Stimulated activated CD8-positive, alpha-beta memory T cell treated with anti-CD3 and anti-CD28 coated beads, Interleukin-4, amount 100 ng/mL, for 4 hours (primary cell): ENCODE data around the gene ANKRD36C.
"Not testable (repeated sequence)": the region's sequence is repeated elsewhere in the genome, so short reads cannot be mapped to it uniquely, and the experiment has no call there.

Experiments used
- DNase-seq, 2 donors: peaks; one replicate each; pipeline ENCODE4 v3.0.0-alpha.2; 2020; ENCODE audit warnings: low read depth in 2 of 2, low spot score in 1 of 2

Gene ANKRD36C

GRCh38 chr2:95799147-95799889, 192.3 kb downstream of the ANKRD36C start:
- not testable (repeated sequence) for DNase-seq

GRCh38 chr2:95796249-95797099, 195.2 kb downstream of the ANKRD36C start:
- DNase-seq: not testable (repeated sequence)

- DNase-seq: not testable (repeated sequence)
These were observed 197.7 kb downstream of the ANKRD36C start for GRCh38 chr2:95793970-95794369.

GRCh38 chr2:95790180-95790579, 201.4 kb downstream of the ANKRD36C start:
- not testable (repeated sequence) for DNase-seq

GRCh38 chr2:95789385-95789784, 202.2 kb downstream of the ANKRD36C start:
- not testable (repeated sequence) for DNase-seq

DNA sequence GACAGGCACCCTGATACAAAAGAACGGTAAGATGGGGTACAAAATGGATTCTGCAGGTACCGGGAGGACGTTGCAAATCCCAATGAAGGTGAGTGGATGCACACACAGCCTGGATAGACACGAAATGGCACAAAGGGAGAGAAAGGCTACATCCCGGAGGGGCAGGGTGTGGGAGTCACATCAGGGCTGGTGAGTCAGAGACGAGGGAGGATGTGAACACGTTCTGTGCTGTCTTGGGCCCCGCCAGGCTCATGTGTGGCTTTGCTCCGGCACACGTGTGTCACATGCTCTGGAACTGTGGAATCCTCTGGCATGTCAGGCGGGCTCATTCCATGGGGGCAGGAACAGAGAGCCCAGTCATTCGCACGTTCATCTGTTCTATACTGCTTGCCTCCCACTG, 203.0 kb downstream of the ANKRD36C start:
- DNase-seq: not testable (repeated sequence)
